ENCODE measurements around the gene MRGPRG. TPM values are rescaled to one million over a fixed set of nuclear protein-coding genes. Genes with fewer than 3 reads are reported as not detected.

The MRGPRG gene
- total and polyA plus RNA-seq, 7 donors = not detected

- H3K27me3 ChIP-seq = peaks cover 0 to 32% (median 2%) of the 10 kb centered on the region in 3 donors
Measured at GRCh38 chr11:3196161-3197043, 22.2 kb downstream of the MRGPRG start.

GRCh38 chr11:3195251-3196160, 23.1 kb downstream of the MRGPRG start:
- Histone ChIP-seq H3K27ac (no peak overlapping the region), H3K4me1 (no peaks in the 10 kb centered on the region), H3K36me3 (no peaks in the 10 kb centered on the region), H3K27me3 (peaks cover 0 to 23% (median 0%) of the 10 kb centered on the region in 3 donors), H3K4me3 (no peak overlapping the region), H3K9me3 (no peaks in the 10 kb centered on the region)
- 37 to 64% methylated on average over 22 of the region's 22 CpGs for WGBS, 2 donors
- intact Hi-C loops (cut with DNase I) = no loop called here
- DNase-seq = peak; percentile 62
- TF ChIP-seq EP300 (IDR thresholded peaks at IDR 0.05) (no peak), CTCF (IDR thresholded peaks at IDR 0.05) (peak in 2 of 4 experiments; percentile 23 to 36), POLR2A (IDR thresholded peaks at IDR 0.05) (no peak), POLR2AphosphoS5 (IDR thresholded peaks at IDR 0.05) (no peak)

More at GRCh38 chr11:3196161-3197043, 22.2 kb downstream of the MRGPRG start:
- H3K36me3 ChIP-seq = no peaks in the 10 kb centered on the region
- 82 to 88% methylated on average over 23 of the region's 23 CpGs for WGBS, 2 donors
- H3K27ac ChIP-seq = no peak overlapping the region
- H3K4me3 ChIP-seq = no peak overlapping the region
- no peaks in the 10 kb centered on the region for H3K4me1 ChIP-seq
- TF ChIP-seq POLR2AphosphoS5 (IDR thresholded peaks at IDR 0.05) = no peak
- TF ChIP-seq POLR2A (IDR thresholded peaks at IDR 0.05) = no peak
- TF ChIP-seq EP300 (IDR thresholded peaks at IDR 0.05) = no peak
- no peak for TF ChIP-seq CTCF (IDR thresholded peaks at IDR 0.05)
- intact Hi-C loops (cut with DNase I) = no loop called here
- peak; percentile 52 for DNase-seq
- H3K9me3 ChIP-seq = no peaks in the 10 kb centered on the region

GRCh38 chr11:3194016-3194816, 24.4 kb downstream of the MRGPRG start:
- peak; percentile 50 for DNase-seq

More at GRCh38 chr11:3194016-3194816, 24.4 kb downstream of the MRGPRG start:
- WGBS, 2 donors = 77% methylated on average over 12 of the region's 12 CpGs
- intact Hi-C loops (cut with DNase I) = no loop called here
- Histone ChIP-seq H3K27me3 (peaks cover 0 to 15% (median 0%) of the 10 kb centered on the region in 3 donors), H3K4me3 (no peak overlapping the region), H3K4me1 (no peaks in the 10 kb centered on the region), H3K9me3 (no peaks in the 10 kb centered on the region), H3K27ac (no peak overlapping the region), H3K36me3 (no peaks in the 10 kb centered on the region)
- TF ChIP-seq POLR2AphosphoS5 (IDR thresholded peaks at IDR 0.05) (no peak), EP300 (IDR thresholded peaks at IDR 0.05) (no peak), CTCF (IDR thresholded peaks at IDR 0.05) (no peak), POLR2A (IDR thresholded peaks at IDR 0.05) (no peak)
